ENCODE measurements around the gene SEMA4F.

GRCh38 chr2:74668087-74668486 lies 14.0 kb downstream of the SEMA4F start:
- TF ChIP-seq CTCF (IDR thresholded peaks at IDR 0.05) (no peak), POLR2A (IDR thresholded peaks at IDR 0.05) (no peak)
